Naive thymus-derived CD4-positive, alpha-beta T cell (primary cell): ENCODE data around the gene IFITM5. TPM values are rescaled to one million over a fixed set of nuclear protein-coding genes. Genes with fewer than 3 reads are reported as not detected.
"Not testable (repeated sequence)": the region's sequence is repeated elsewhere in the genome, so short reads cannot be mapped to it uniquely, and the experiment has no call there.

Experiments
- ATAC-seq: fragments of 150-1000 bp; cut with Tn5 transposase; 2 replicates; pipeline ENCODE4 v1.10.0; 2021; ENCODE audit warnings: mild to moderate bottlenecking, moderate library complexity
- CTCF ChIA-PET: fragments of 350-600 bp; sonication (Branson Sonifier 250); formaldehyde crosslinking; loops from one replicate; lab custom pipeline; 2021; ENCODE audit warnings: antibody characterized with exemption; lab: Charles Lee
- POLR2A ChIA-PET: fragments of 350-600 bp; sonication (Branson Sonifier 250); formaldehyde crosslinking; loops from one replicate; lab custom pipeline; 2021; ENCODE audit warnings: antibody characterized with exemption, inconsistent platforms; lab: Charles Lee
- DNase-seq, 9 donors: peaks; one replicate each; pipeline versions ENCODE4 v3.0.0 to v3.0.0-alpha.2; 2020 to 2022; ENCODE audit warnings: mixed read lengths in 1 of 9
- H3K27ac ChIP-seq: one replicate; pipeline ENCODE4 v1.7.0; 2013; ENCODE audit warnings: mild to moderate bottlenecking, low read depth, low read length, moderate library complexity
- H3K27me3 ChIP-seq, 2 donors: one replicate each; pipeline ENCODE4 v1.7.0; 2013; ENCODE audit warnings: low read length in 2 of 2, mild to moderate bottlenecking in 2 of 2, moderate library complexity in 2 of 2; ENCODE audit not compliant: control insufficient read depth in 2 of 2, insufficient read depth in 2 of 2
- H3K36me3 ChIP-seq, 3 experiments: 1 replicate in 2 of 3; 2 replicates in 1 of 3; pipeline ENCODE4 v1.7.0; 2013; ENCODE audit warnings: low read length in 3 of 3, mild to moderate bottlenecking in 3 of 3, moderate library complexity in 1 of 3; ENCODE audit not compliant: insufficient read depth in 3 of 3, control insufficient read depth in 2 of 3
- H3K4me1 ChIP-seq, 2 donors: one replicate each; pipeline ENCODE4 v1.7.0; 2013; ENCODE audit warnings: low read length in 2 of 2, mild to moderate bottlenecking in 2 of 2, moderate library complexity in 1 of 2; ENCODE audit not compliant: control insufficient read depth in 2 of 2, insufficient read depth in 2 of 2
- H3K4me3 ChIP-seq: 2 replicates; pipeline ENCODE4 v1.7.0; 2013; ENCODE audit warnings: mild to moderate bottlenecking, low read length
- H3K9me3 ChIP-seq, 3 experiments: 1 replicate in 2 of 3; 2 replicates in 1 of 3; pipeline ENCODE4 v1.7.0; 2013; ENCODE audit warnings: low read length in 3 of 3; ENCODE audit not compliant: control insufficient read depth in 2 of 3
- H3K27ac Mint-ChIP-seq, 9 donors: one replicate each; pipeline ENCODE4 v1.8.0; 2020 to 2022; ENCODE audit warnings: mixed read lengths in 9 of 9, mild to moderate bottlenecking in 8 of 9, moderate library complexity in 5 of 9, inconsistent platforms in 2 of 9
- H3K27me3 Mint-ChIP-seq, 5 donors: one replicate each; pipeline ENCODE4 v1.8.0; 2021 to 2022; ENCODE audit warnings: mixed read lengths in 5 of 5, mild to moderate bottlenecking in 1 of 5
- H3K36me3 Mint-ChIP-seq, 5 donors: one replicate each; pipeline ENCODE4 v1.8.0; 2020 to 2022; ENCODE audit warnings: mixed read lengths in 5 of 5, mild to moderate bottlenecking in 3 of 5, inconsistent platforms in 1 of 5
- H3K4me1 Mint-ChIP-seq, 7 donors: one replicate each; pipeline ENCODE4 v1.8.0; 2020 to 2022; ENCODE audit warnings: mixed read lengths in 7 of 7, mild to moderate bottlenecking in 3 of 7, inconsistent platforms in 1 of 7
- H3K4me3 Mint-ChIP-seq, 10 donors: one replicate each; pipeline ENCODE4 v1.8.0; 2020 to 2022; ENCODE audit warnings: mild to moderate bottlenecking in 10 of 10, mixed read lengths in 10 of 10, moderate library complexity in 6 of 10, inconsistent platforms in 2 of 10
- H3K9me3 Mint-ChIP-seq, 11 donors: one replicate each; pipeline ENCODE4 v1.8.0; 2020 to 2022; ENCODE audit warnings: mixed read lengths in 11 of 11, mild to moderate bottlenecking in 4 of 11, inconsistent platforms in 1 of 11, moderate library complexity in 1 of 11
- intact Hi-C, 2 donors: fragments of 100-400 bp; cut with micrococcal nuclease; formaldehyde crosslinking; loops; one replicate each; pipeline ENCODE4 v1.15.1; 2023
- polyA plus RNA-seq, 2 donors: library from polyadenylated mRNA; unstranded; fragments of 300-500 nt; fragmentation: Illumina TruSeq; gene quantifications; one replicate each; pipeline ENCODE4 v1.2.3, GENCODE V29; 2021
- total RNA-seq, 6 experiments: library from RNA in 5 of 6; stranded (reverse) in 5 of 6; gene quantifications; 1 replicate in 5 of 6; 2 replicates in 1 of 6; pipeline ENCODE4 v1.2.3 and lab custom pipeline; 2021 to 2026

The IFITM5 gene
- total and polyA plus RNA-seq, 7 experiments from 2014 or later, result not detected

DNA sequence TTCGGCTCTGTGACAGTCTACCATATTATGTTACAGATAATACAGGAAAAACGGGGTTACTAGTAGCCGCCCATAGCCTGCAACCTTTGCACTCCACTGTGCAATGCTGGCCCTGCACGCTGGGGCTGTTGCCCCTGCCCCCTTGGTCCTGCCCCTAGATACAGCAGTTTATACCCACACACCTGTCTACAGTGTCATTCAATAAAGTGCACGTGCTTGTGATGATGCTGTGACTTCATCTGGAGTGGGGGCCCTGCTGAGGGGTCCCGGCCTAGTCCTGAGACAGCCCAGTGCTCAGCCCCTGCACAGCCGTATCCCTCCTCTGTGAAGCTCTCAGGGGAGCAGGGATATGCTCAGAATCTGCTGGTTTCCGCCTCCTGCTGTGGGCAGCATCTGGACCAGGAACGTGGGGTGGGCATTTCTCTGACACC is 15.7 kb upstream of the IFITM5 start:
- Mint-ChIP-seq H3K27me3 (peaks cover 0 to 3% (median 0%) of the 10 kb centered on the region in 5 donors), H3K4me3 (peak overlapping the region; percentile 88 to 100 (median 96)), H3K9me3 (no peaks in the 10 kb centered on the region), H3K36me3 (peaks cover 0 to 45% (median 19%) of the 10 kb centered on the region in 5 donors), H3K27ac (peak overlapping the region; percentile 94 to 99 (median 99)), H3K4me1 (peaks cover 18 to 43% (median 31%) of the 10 kb centered on the region in 7 donors)
- Histone ChIP-seq H3K4me1 (peaks cover 13 to 30% of the 10 kb centered on the region in 2 donors), H3K27ac (peak overlapping the region; percentile 95), H3K4me3 (peak overlapping the region; percentile 71), H3K27me3 (no peaks in the 10 kb centered on the region), H3K9me3 (no peaks in the 10 kb centered on the region), H3K36me3 (peaks cover 0 to 19% (median 8%) of the 10 kb centered on the region in 3 experiments)
- ATAC-seq (no peak), DNase-seq (peak in 2 of 9 donors; percentile 37 to 40)
- ChIA-PET CTCF (interaction anchor here (0.6 to 3.5 kb wide), 7 partner anchors 8 to 520 kb away, joined by 3 to 36 read pairs (median 3); no protein-coding TSS in a partner anchor), POLR2A (interaction anchor here (1.0 to 6.9 kb wide), 19 partner anchors 9 to 135 kb away, joined by 3 to 54 read pairs (median 7); partner anchors contain the start of genes BET1L, NLRP6, PGGHG and PSMD13)
- intact Hi-C loops, result loop anchor here in 1 of 2 donors (2.0 kb wide), 1 partner anchor 136 kb away; the partner anchor contains the start of gene PTDSS2

DNA sequence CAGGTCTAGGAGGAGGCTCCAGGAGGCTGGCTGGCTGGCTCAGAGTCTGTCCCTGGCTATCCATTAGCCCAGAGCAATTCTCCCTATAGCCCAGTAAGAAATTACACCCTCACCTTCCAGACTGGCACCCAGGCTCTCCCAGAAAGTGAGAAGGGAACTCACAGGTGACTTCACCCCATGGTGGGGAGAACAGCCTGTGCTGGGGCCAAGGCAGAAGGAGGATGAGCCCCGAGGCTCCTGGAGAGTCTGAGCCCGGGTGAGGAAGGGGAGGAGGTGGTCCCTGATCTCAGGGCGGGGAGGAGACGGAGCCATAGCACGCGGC is 15.2 kb upstream of the IFITM5 start:
- not testable (repeated sequence) for ATAC-seq, H3K27me3 ChIP-seq

DNA sequence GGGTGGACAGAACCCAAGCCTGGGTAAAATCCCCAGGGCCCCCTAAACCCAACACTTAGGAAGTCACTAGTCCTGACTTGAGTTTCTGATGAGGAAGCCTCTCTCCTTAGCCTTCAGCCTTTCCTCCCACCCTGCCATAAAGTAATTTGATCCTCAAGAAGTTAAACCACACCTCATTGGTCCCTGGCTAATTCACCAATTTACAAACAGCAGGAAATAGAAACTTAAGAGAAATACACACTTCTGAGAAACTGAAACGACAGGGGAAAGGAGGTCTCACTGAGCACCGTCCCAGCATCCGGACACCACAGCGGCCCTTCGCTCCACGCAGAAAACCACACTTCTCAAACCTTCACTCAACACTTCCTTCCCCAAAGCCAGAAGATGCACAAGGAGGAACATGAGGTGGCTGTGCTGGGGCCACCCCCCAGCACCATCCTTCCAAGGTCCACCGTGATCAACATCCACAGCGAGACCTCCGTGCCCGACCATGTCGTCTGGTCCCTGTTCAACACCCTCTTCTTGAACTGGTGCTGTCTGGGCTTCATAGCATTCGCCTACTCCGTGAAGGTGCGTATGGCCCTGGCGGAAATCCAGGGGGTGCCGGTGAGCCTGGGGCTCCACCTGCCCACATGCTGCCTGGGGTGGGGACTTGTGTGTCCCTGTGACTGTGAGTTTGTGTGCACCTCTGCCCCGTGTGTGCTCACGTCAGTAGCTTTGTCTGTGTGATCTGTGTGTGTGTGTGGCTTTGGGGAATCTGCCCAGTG is 14.6 kb upstream of the IFITM5 start, which contains the start of gene IFITM1:
IFITM1 (plus strand) TSS at position 254 of the 767 bp plus-strand sequence; CDS start at position 385, 131 bp downstream.
- Histone ChIP-seq H3K9me3 (no peaks in the 10 kb centered on the region), H3K27ac (peak within 1 kb of the TSS; percentile 95), H3K27me3 (no peaks in the 10 kb centered on the region), H3K4me1 (peaks cover 13 to 37% of the 10 kb centered on the region in 2 donors), H3K4me3 (peak within 1 kb of the TSS; percentile 71), H3K36me3 (peaks cover 0 to 19% (median 8%) of the 10 kb centered on the region in 3 experiments)
- peak within 1 kb of the TSS; percentile 94 to 99 (median 99) for H3K27ac Mint-ChIP-seq
- ATAC-seq (peak; percentile 72), DNase-seq (peak in 8 of 9 donors; percentile 55 to 80 (median 76))
- POLR2A ChIA-PET, result interaction anchor here (0.5 to 6.9 kb wide), 10 partner anchors 8 to 107 kb away, joined by 3 to 54 read pairs (median 13); partner anchors contain the start of genes BET1L, PGGHG and RIC8A
- H3K9me3 Mint-ChIP-seq, result no peaks in the 10 kb centered on the region
- intact Hi-C loops, result loop anchor here (1.0 to 5.0 kb wide), 9 partner anchors 41 to 193 kb away; partner anchors contain the start of genes BET1L (in 2 of the 2), RIC8A (in 2 of the 2), PTDSS2 (in 1 of the 2) and RNH1 (in 1 of the 2)
- H3K27me3 Mint-ChIP-seq, result peaks cover 0 to 3% (median 0%) of the 10 kb centered on the region in 5 donors
- CTCF ChIA-PET, result interaction anchor here (1.5 to 1.6 kb wide), 2 partner anchors 35 to 46 kb away, joined by 3 to 5 read pairs; no protein-coding TSS in a partner anchor
- H3K36me3 Mint-ChIP-seq, result peaks cover 4 to 51% (median 24%) of the 10 kb centered on the region in 5 donors
- H3K4me1 Mint-ChIP-seq, result peaks cover 26 to 43% (median 34%) of the 10 kb centered on the region in 7 donors
- H3K4me3 Mint-ChIP-seq, result peak within 1 kb of the TSS; percentile 88 to 100 (median 96)

More for the DNA sequence above, 15.2 kb upstream of the IFITM5 start:
- H3K9me3 Mint-ChIP-seq, H3K27me3 Mint-ChIP-seq, H3K9me3 ChIP-seq: not testable (repeated sequence)
- ChIA-PET CTCF (interaction anchor here (1.0 to 1.2 kb wide), 3 partner anchors 31 to 134 kb away, joined by 3 read pairs; no protein-coding TSS in a partner anchor), POLR2A (interaction anchor here (0.6 to 6.9 kb wide), 9 partner anchors 9 to 107 kb away, joined by 3 to 54 read pairs (median 22); partner anchors contain the start of genes BET1L, PGGHG and RIC8A)
- peak in 1 of 9 donors; percentile 43 for DNase-seq
- peak overlapping the region; percentile 95 for H3K27ac ChIP-seq
- Mint-ChIP-seq H3K36me3 (peaks cover 0 to 47% (median 20%) of the 10 kb centered on the region in 5 donors), H3K4me3 (peak overlapping the region; percentile 88 to 100 (median 96)), H3K4me1 (peaks cover 21 to 40% (median 31%) of the 10 kb centered on the region in 7 donors), H3K27ac (peak overlapping the region; percentile 94 to 99 (median 99))
- H3K4me3 ChIP-seq, result peak overlapping the region; percentile 71
- intact Hi-C loops, result loop anchor here (1.0 to 5.0 kb wide), 7 partner anchors 41 to 193 kb away; partner anchors contain the start of genes BET1L (in 2 of the 2), RIC8A (in 2 of the 2), PTDSS2 (in 1 of the 2) and RNH1 (in 1 of the 2)
- H3K4me1 ChIP-seq, result peaks cover 13 to 32% of the 10 kb centered on the region in 2 donors
- peaks cover 0 to 19% (median 8%) of the 10 kb centered on the region in 3 experiments for H3K36me3 ChIP-seq

DNA sequence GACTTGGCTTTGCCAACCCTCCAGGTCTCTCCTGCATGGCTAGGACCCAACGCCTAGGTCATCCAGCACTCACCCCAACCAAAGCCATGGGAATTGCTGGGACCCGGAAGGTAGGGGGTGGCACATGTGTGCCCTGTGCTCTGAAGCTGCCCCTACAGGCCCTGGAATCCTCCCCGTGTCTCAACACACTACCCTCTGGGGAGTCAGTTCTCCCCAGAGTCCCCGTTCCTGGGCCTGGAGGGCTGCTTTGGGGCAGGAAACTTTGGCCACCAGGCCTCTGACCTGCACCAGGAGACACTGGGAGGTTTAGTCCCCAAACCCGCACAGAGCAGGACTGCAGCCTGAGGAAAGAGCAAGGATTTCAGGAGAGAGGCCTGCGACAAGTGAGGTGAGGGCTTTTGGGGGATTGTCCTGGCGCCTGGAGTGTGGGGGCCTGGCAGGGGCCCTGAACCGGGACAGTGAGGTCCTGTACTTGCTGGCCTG is 14.0 kb upstream of the IFITM5 start:
- peaks cover 0 to 19% (median 8%) of the 10 kb centered on the region in 3 experiments for H3K36me3 ChIP-seq
- H3K4me3 Mint-ChIP-seq, result peak overlapping the region; percentile 88 to 100 (median 96)
- peak in 1 of 9 donors; percentile 15 for DNase-seq
- peak overlapping the region; percentile 94 to 99 (median 99) for H3K27ac Mint-ChIP-seq
- peaks cover 29 to 46% (median 35%) of the 10 kb centered on the region in 7 donors for H3K4me1 Mint-ChIP-seq
- H3K4me3 ChIP-seq, result peak overlapping the region; percentile 71
- intact Hi-C loops, result loop anchor here in 1 of 2 donors (2.0 to 5.0 kb wide), 4 partner anchors 45 to 194 kb away; partner anchors contain the start of gene RNH1
- no peaks in the 10 kb centered on the region for H3K9me3 Mint-ChIP-seq
- peaks cover 13 to 40% of the 10 kb centered on the region in 2 donors for H3K4me1 ChIP-seq
- ATAC-seq, result no peak
- ChIA-PET CTCF (interaction anchor here (1.5 to 2.3 kb wide), 4 partner anchors 24 to 45 kb away, joined by 3 to 12 read pairs (median 5); no protein-coding TSS in a partner anchor), POLR2A (interaction anchor here (0.5 to 6.9 kb wide), 10 partner anchors 10 to 136 kb away, joined by 3 to 54 read pairs (median 10); partner anchors contain the start of genes BET1L and RIC8A)
- peaks cover 6 to 57% (median 24%) of the 10 kb centered on the region in 5 donors for H3K36me3 Mint-ChIP-seq
- H3K27me3 Mint-ChIP-seq, result peaks cover 0 to 3% (median 0%) of the 10 kb centered on the region in 5 donors
- peak overlapping the region; percentile 95 for H3K27ac ChIP-seq
- H3K9me3 ChIP-seq, result no peaks in the 10 kb centered on the region
- H3K27me3 ChIP-seq, result no peaks in the 10 kb centered on the region

DNA sequence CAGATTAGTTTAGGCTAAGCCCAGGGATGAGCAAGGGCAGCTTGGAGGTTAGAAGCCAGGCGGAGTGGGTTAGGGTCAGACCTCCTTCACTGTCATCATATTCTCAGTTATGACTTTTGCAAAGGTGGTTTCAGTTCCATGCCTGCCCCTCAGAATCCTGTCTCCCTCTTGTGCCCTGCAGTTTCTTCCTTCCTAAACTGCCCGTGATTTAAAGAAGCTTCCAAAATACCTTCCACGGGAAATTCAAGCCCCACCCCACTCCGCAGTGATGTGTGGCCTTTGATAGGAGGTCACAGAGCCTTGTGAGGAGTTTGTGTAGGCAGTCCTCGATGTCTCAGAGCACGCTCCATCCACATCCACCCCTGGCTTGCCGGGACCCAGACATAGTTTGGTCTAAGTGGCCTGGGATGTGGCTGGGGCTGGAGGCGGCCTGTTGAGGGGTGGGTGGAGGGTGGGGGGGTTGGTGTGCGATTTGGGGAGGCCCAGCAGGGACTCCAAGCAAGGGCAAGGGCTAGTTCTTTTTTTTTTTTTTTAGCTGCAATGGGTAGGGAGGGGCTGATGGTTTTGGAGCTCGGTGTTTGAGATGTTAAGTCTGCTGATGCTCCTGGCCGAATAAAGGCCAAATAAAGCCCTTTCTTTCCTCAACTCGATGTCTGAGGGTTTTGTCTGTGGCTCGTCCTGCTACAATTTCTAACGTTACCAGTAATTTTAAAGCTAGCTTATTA is 12.9 kb upstream of the IFITM5 start:
- H3K4me3 ChIP-seq, result peak overlapping the region; percentile 71
- H3K36me3 ChIP-seq, result peaks cover 0 to 19% (median 8%) of the 10 kb centered on the region in 3 experiments
- H3K27me3 ChIP-seq, result no peaks in the 10 kb centered on the region
- Mint-ChIP-seq H3K27ac (peak overlapping the region; percentile 94 to 99 (median 99)), H3K27me3 (peaks cover 0 to 3% (median 0%) of the 10 kb centered on the region in 5 donors), H3K4me1 (peaks cover 32 to 50% (median 38%) of the 10 kb centered on the region in 7 donors), H3K9me3 (no peaks in the 10 kb centered on the region), H3K36me3 (peaks cover 8 to 57% (median 24%) of the 10 kb centered on the region in 5 donors), H3K4me3 (peak overlapping the region; percentile 88 to 100 (median 96))
- intact Hi-C loops, result loop anchor here in 1 of 2 donors (1.0 to 5.0 kb wide), 5 partner anchors 43 to 195 kb away; partner anchors contain the start of genes PSMD13, RNH1 and SIRT3
- H3K4me1 ChIP-seq, result peaks cover 11 to 38% of the 10 kb centered on the region in 2 donors
- peak in 3 of 9 donors; percentile 33 to 55 (median 42) for DNase-seq
- ChIA-PET POLR2A (interaction anchor here (0.6 to 6.9 kb wide), 16 partner anchors 11 to 105 kb away, joined by 3 to 54 read pairs (median 6); partner anchors contain the start of genes BET1L, PGGHG and RIC8A), CTCF (interaction anchor here (0.7 to 2.3 kb wide), 7 partner anchors 12 to 138 kb away, joined by 3 to 12 read pairs (median 3); partner anchors contain the start of gene PTDSS2)
- ATAC-seq, result no peak
- H3K9me3 ChIP-seq, result no peaks in the 10 kb centered on the region
- peak overlapping the region; percentile 95 for H3K27ac ChIP-seq
